Measurements from ENCODE around the gene FRAS1.

The FRAS1 gene

DNA sequence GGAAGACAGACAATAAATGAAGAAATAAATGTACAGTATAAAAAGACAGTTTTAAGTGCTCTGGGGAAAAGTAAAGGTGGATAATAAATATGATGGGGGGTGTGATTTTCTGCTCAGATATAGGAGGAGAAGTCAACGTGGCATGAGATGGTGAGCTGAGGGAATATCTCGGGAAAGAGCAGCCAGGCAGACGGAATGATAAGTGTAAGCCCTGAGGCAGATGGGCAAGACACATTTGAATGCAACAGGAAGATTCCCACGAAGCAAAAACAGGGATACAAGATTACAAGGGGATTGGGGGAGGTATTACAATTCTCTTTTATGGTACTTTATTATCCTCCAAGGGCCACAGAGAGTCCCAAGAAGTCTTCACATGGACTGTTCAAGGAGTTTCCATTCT lies 505.6 kb downstream of the FRAS1 start:
- TF ChIP-seq GATA3 (IDR thresholded peaks at IDR 0.05; ENCODE audit: low read depth, low read length) (no peak), GATA2 (IDR thresholded peaks at IDR 0.05; ENCODE audit: low read depth, low read length) (no peak)

DNA sequence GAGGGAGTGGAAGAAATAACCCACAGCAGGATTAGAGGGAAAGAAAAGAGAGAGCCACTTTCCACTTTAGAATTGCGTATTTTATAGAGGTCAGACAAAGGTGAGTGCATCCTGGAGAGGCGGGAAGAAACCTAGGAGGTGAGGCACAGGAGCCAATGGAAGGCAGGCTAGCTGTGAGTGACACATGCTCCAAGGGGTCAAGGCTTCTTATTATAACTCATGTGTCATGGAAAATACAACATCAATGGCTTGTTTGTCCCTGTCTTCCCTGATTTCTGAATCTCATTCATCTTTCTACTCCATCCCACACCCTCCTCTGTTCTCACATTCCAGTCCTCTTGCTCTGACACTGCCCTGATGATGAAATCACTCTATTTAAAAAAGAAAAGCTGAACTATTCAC lies 508.8 kb downstream of the FRAS1 start:
- TF ChIP-seq GATA2 (IDR thresholded peaks at IDR 0.05; ENCODE audit: low read depth, low read length) (no peak), GATA3 (IDR thresholded peaks at IDR 0.05; ENCODE audit: low read depth, low read length) (no peak)

GRCh38 chr4:78566834-78567499 lies 509.8 kb downstream of the FRAS1 start:
- TF ChIP-seq GATA3 (IDR thresholded peaks at IDR 0.05; ENCODE audit: low read depth, low read length) (no peak), GATA2 (IDR thresholded peaks at IDR 0.05; ENCODE audit: low read depth, low read length) (no peak)

DNA sequence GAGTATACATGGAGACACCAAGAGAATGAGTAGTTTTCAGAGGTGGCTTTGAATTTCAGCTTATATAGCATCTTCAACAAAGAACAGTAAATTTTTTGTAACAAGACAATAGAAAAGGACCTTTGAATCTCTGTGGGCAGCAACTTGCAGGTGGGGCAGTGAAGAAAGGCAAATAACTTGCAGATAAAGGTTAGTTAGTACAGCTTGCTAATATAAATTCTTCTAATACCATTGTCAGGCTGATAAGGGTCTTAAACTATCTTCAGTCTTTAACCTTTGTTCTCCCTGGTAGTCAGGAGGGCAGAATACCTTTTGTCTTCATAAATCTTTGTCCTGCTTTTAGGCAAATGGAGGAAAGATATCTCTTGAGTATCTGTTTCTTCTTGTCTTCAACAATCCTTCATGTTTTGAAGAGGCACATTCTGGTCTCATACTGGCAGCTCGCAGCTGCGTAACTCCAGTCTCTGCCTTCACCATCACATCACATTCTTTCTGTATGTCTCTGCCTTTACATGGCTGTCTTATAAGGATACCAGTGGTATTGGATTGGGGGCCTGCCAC lies 510.5 kb downstream of the FRAS1 start:
- no peak for TF ChIP-seq GATA2 (IDR thresholded peaks at IDR 0.05; ENCODE audit: low read depth, low read length)
- TF ChIP-seq GATA3 (IDR thresholded peaks at IDR 0.05; ENCODE audit: low read depth, low read length), result no peak

GRCh38 chr4:78568640-78569305 lies 511.6 kb downstream of the FRAS1 start:
- no peak for TF ChIP-seq GATA2 (IDR thresholded peaks at IDR 0.05; ENCODE audit: low read depth, low read length)
- no peak for TF ChIP-seq GATA3 (IDR thresholded peaks at IDR 0.05; ENCODE audit: low read depth, low read length)

DNA sequence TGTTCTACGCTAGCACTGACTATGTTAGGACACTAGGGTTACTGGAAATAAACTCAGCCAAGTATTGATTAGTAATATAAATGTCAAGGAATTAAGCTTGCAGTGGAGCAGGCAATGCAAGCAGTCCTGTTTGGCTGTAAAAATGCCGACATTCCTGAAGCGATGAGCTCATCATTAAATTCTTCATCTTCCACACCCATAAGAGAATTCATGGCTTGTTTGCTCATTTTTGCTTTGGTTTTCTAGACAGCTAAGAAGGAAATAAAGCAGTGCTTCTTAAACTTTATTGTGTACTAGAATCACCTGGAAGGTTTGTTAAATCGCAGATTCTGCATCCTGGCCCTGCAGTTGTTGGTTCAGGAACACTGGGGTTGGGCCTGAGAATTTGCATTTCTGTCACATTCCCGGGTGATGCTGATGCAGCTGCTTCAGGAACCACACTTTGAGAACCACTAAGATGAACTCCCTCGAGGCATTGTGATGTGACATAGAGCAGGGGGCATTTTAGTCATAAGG lies 512.2 kb downstream of the FRAS1 start:
- no peak for TF ChIP-seq GATA2 (IDR thresholded peaks at IDR 0.05; ENCODE audit: low read depth, low read length)
- TF ChIP-seq GATA3 (IDR thresholded peaks at IDR 0.05; ENCODE audit: low read depth, low read length), result no peak

DNA sequence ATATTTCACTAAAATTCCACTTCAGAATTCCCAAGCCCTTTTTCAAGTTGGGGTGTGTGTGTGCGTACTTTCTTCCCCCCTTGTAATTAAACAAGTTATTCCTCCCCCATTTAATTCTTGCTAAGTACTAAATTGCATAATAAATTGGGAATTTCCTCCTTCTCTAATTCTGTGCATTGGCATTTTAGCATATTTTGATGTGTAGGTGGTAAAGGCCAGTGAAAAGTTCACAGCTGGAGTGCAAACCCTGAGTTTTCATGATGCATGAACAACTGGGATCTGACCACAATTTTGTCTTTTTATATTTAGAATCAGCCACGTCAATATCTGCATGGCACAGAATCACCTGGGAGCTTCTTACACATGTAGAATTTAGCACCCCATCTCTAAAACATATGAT lies 513.0 kb downstream of the FRAS1 start:
- TF ChIP-seq GATA2 (IDR thresholded peaks at IDR 0.05; ENCODE audit: low read depth, low read length) (no peak), GATA3 (IDR thresholded peaks at IDR 0.05; ENCODE audit: low read depth, low read length) (no peak)

- TF ChIP-seq GATA2 (IDR thresholded peaks at IDR 0.05; ENCODE audit: low read depth, low read length), result no peak
- no peak for TF ChIP-seq GATA3 (IDR thresholded peaks at IDR 0.05; ENCODE audit: low read depth, low read length)
Measured at GRCh38 chr4:78571804-78572203, 514.7 kb downstream of the FRAS1 start.

GRCh38 chr4:78578674-78579425 lies 521.7 kb downstream of the FRAS1 start:
- no peak for TF ChIP-seq GATA2 (IDR thresholded peaks at IDR 0.05; ENCODE audit: low read depth, low read length)
- TF ChIP-seq GATA3 (IDR thresholded peaks at IDR 0.05; ENCODE audit: low read depth, low read length), result no peak

- TF ChIP-seq GATA2 (IDR thresholded peaks at IDR 0.05; ENCODE audit: low read depth, low read length) (no peak), GATA3 (IDR thresholded peaks at IDR 0.05; ENCODE audit: low read depth, low read length) (no peak)
Measured at GRCh38 chr4:78581618-78582017, 524.5 kb downstream of the FRAS1 start.

GRCh38 chr4:78584863-78585547 lies 527.9 kb downstream of the FRAS1 start:
- TF ChIP-seq GATA2 (IDR thresholded peaks at IDR 0.05; ENCODE audit: low read depth, low read length) (no peak), GATA3 (IDR thresholded peaks at IDR 0.05; ENCODE audit: low read depth, low read length) (no peak)

GRCh38 chr4:78585633-78586032 lies 528.5 kb downstream of the FRAS1 start:
- TF ChIP-seq GATA3 (IDR thresholded peaks at IDR 0.05; ENCODE audit: low read depth, low read length), result no peak
- no peak for TF ChIP-seq GATA2 (IDR thresholded peaks at IDR 0.05; ENCODE audit: low read depth, low read length)

DNA sequence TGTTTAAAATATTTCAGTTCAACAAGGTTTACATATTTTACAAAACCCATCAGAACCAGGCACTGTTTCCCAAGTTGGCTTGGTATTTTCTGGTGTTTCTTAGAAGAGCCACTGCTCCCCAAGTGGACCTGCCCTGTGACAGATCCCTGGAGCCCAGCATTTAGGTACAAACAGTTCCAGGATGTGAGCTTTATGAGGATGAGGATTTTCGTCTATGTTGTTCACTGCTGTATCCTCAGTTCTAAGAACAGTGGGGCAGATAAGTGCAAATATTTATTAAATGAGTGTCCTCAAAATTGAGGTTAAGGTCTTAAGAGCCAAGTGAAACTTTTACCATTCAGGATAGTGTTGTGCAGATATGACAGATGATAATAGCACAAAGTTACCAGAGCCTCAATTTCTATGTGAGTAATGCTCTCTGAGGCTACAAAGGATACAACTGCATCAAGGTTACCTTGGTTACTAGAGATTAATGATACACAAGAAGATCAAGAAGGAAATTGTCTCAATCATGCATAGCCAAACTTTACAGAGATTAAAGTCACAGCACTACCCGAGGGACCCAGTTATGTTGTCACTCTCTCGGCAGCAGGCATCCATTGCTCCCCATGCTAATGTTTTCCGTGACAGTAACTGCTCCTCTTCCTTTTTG lies 531.9 kb downstream of the FRAS1 start:
- TF ChIP-seq GATA2 (IDR thresholded peaks at IDR 0.05; ENCODE audit: low read depth, low read length), result no peak
- TF ChIP-seq GATA3 (IDR thresholded peaks at IDR 0.05; ENCODE audit: low read depth, low read length), result no peak
